HepG2 (cell line): Measurements from ENCODE around the gene ARHGEF39. TPM values are rescaled to one million over a fixed set of nuclear protein-coding genes. Genes with fewer than 3 reads are reported as not detected.

Source experiments
- ARNT2 ChIP-seq: sonication (generic); formaldehyde crosslinking; IDR thresholded peaks from 2 replicates; pipeline ENCODE4 v1.8.0; 2022; ENCODE audit warnings: mild to moderate bottlenecking, low read depth, missing genetic modification reagents, moderate library complexity
- ATAD3A ChIP-seq: sonication (generic); formaldehyde crosslinking; IDR thresholded peaks from 2 replicates; pipeline ENCODE4 v1.4.0; 2020; ENCODE audit warnings: missing genetic modification reagents
- CHCHD3 ChIP-seq: sonication (generic); formaldehyde crosslinking; IDR thresholded peaks from 2 replicates; pipeline ENCODE4 v1.8.0; 2022; ENCODE audit warnings: mild to moderate bottlenecking, missing genetic modification reagents, moderate library complexity
- CHD2 ChIP-seq: IDR thresholded peaks from 2 replicates; pipeline ENCODE4 v1.6.1; 2011; ENCODE audit warnings: low read depth, low read length, improper control_type of control experiment
- CSRNP1 ChIP-seq: sonication (generic); formaldehyde crosslinking; IDR thresholded peaks from 2 replicates; pipeline ENCODE4 v1.8.1; 2023; ENCODE audit warnings: mild to moderate bottlenecking, missing genetic modification reagents
- DNMT3B ChIP-seq: conservative IDR thresholded peaks from 2 replicates; pipeline ENCODE4 v1.6.1; 2016; ENCODE audit warnings: missing biosample characterization, control low read depth
- ELF3 ChIP-seq: IDR thresholded peaks from 2 replicates; pipeline ENCODE4 v1.6.1; 2016; ENCODE audit warnings: missing genetic modification reagents, missing compliant biosample characterization
- HBP1 ChIP-seq: IDR thresholded peaks from 2 replicates; pipeline ENCODE4 v1.6.1; 2016; ENCODE audit warnings: low read depth, control low read depth
- KLF11 ChIP-seq: IDR thresholded peaks from 2 replicates; pipeline ENCODE4 v1.6.1; 2016; ENCODE audit warnings: missing compliant biosample characterization
- MLX ChIP-seq: IDR thresholded peaks from 2 replicates; pipeline ENCODE4 v1.6.1; 2016
- NONO ChIP-seq, 2 experiments: fragments of 450-650 bp in 1 of 2; sonication (generic) in 1 of 2; formaldehyde crosslinking in 1 of 2; IDR thresholded peaks in 1 of 2; conservative IDR thresholded peaks in 1 of 2; 2 replicates each; pipeline versions ENCODE4 v1.6.1 to v1.8.0; 2017 to 2022; ENCODE audit warnings: mild to moderate bottlenecking in 1 of 2, missing genetic modification reagents in 1 of 2, moderate library complexity in 1 of 2
- NPAS2 ChIP-seq: sonication (generic); formaldehyde crosslinking; IDR thresholded peaks from 2 replicates; pipeline ENCODE4 v1.8.0; 2022; ENCODE audit warnings: mild to moderate bottlenecking, missing genetic modification reagents, borderline replicate concordance
- RFX1 ChIP-seq: fragments of 450-650 bp; IDR thresholded peaks from 2 replicates; pipeline ENCODE4 v1.6.1; 2017
- SALL1 ChIP-seq: sonication (generic); formaldehyde crosslinking; IDR thresholded peaks from 2 replicates; pipeline ENCODE4 v1.8.0; 2022; ENCODE audit warnings: mild to moderate bottlenecking, missing genetic modification reagents
- SIN3A ChIP-seq: IDR thresholded peaks from 2 replicates; pipeline ENCODE4 v1.6.1; 2011; ENCODE audit warnings: low read depth, mild to moderate bottlenecking, control low read depth, low read length, borderline replicate concordance
- SSRP1 ChIP-seq: IDR thresholded peaks from 2 replicates; pipeline ENCODE4 v1.6.1; 2016; ENCODE audit warnings: control low read depth
- ZFX ChIP-seq: sonication (generic); formaldehyde crosslinking; IDR thresholded peaks from 2 replicates; pipeline ENCODE4 v1.4.0; 2020; ENCODE audit warnings: mild to moderate bottlenecking, low read depth, missing genetic modification reagents, moderate library complexity
- ZNF10 ChIP-seq: sonication (generic); formaldehyde crosslinking; IDR thresholded peaks from 2 replicates; pipeline ENCODE4 v1.4.0; 2020; ENCODE audit warnings: mild to moderate bottlenecking, low read depth, missing genetic modification reagents, borderline replicate concordance
- ZNF180 ChIP-seq: sonication (generic); formaldehyde crosslinking; IDR thresholded peaks from 2 replicates; pipeline ENCODE4 v1.4.0; 2020; ENCODE audit warnings: low read depth, missing genetic modification reagents, borderline replicate concordance
- ZNF225 ChIP-seq: sonication (generic); formaldehyde crosslinking; IDR thresholded peaks from 2 replicates; pipeline ENCODE4 v1.4.0; 2020; ENCODE audit warnings: mild to moderate bottlenecking, missing genetic modification reagents
- ZNF234 ChIP-seq: sonication (generic); formaldehyde crosslinking; conservative IDR thresholded peaks from 2 replicates; pipeline ENCODE4 v1.5.1; 2020; ENCODE audit warnings: mild to moderate bottlenecking, missing genetic modification reagents
- ZNF33B ChIP-seq: sonication (generic); formaldehyde crosslinking; IDR thresholded peaks from 2 replicates; pipeline ENCODE4 v1.5.1; 2020; ENCODE audit warnings: mild to moderate bottlenecking, missing genetic modification reagents
- ZNF513 ChIP-seq: sonication (generic); formaldehyde crosslinking; conservative IDR thresholded peaks from 2 replicates; pipeline ENCODE4 v1.5.0; 2020; ENCODE audit warnings: missing genetic modification reagents
- ZNF703 ChIP-seq: sonication (generic); formaldehyde crosslinking; IDR thresholded peaks from 2 replicates; pipeline ENCODE4 v1.5.1; 2020; ENCODE audit warnings: missing genetic modification reagents, mild to moderate bottlenecking, moderate library complexity, borderline replicate concordance
- ZNF720 ChIP-seq: sonication (generic); formaldehyde crosslinking; IDR thresholded peaks from 2 replicates; pipeline ENCODE4 v1.4.0; 2020; ENCODE audit warnings: missing genetic modification reagents
- ZNF781 ChIP-seq: sonication (generic); formaldehyde crosslinking; IDR thresholded peaks from 2 replicates; pipeline ENCODE4 v1.5.1; 2020; ENCODE audit warnings: borderline replicate concordance, mild to moderate bottlenecking, missing genetic modification reagents; ENCODE audit errors: not compliant biosample characterization
- ZSCAN22 ChIP-seq: sonication (generic); formaldehyde crosslinking; IDR thresholded peaks from 2 replicates; pipeline ENCODE4 v1.4.0; 2020; ENCODE audit warnings: mild to moderate bottlenecking, missing genetic modification reagents
- polyA plus RNA-seq, 8 experiments: library from polyadenylated mRNA; depleted of rRNA in 3 of 8; stranded (reverse) in 7 of 8; unstranded in 1 of 8; fragments of >200 nt; fragmentation: Illumina TruSeq in 4 of 8; extraction: Trizol in 4 of 8; gene quantifications; 2 replicates each; pipeline versions ENCODE4 v1.2.1 to v1.2.3, GENCODE V29; 2011 to 2016; ENCODE audit warnings: low read depth in 4 of 8, missing spikeins in 1 of 8, mixed read lengths in 1 of 8; ENCODE audit not compliant: insufficient read depth in 1 of 8
- total RNA-seq, 5 experiments: library from RNA; depleted of rRNA; stranded (reverse); fragments of >200 nt; fragmentation: Illumina TruSeq; extraction: Trizol; gene quantifications; 2 replicates each; pipeline ENCODE4 v1.2.3, GENCODE V29; 2016; ENCODE audit warnings: low read depth in 1 of 5

Gene ARHGEF39
- total and polyA plus RNA-seq, 2 of the 13 experiments (the other 11 are each of a cell fraction or from before 2014, with no cell fraction given) = 11.2 to 12.3 TPM

GRCh38 chr9:35669331-35670145, 4.5 kb upstream of the ARHGEF39 start (continued):
- TF ChIP-seq SIN3A = no peak
- no peak for TF ChIP-seq ZFX
- no peak for TF ChIP-seq NPAS2 (CRISPR knock-in tag)
- TF ChIP-seq ZNF33B (CRISPR knock-in tag) = no peak; the same call in 1 of the 2 replicates
- TF ChIP-seq KLF11 (CRISPR knock-in tag) = no peak
- TF ChIP-seq DNMT3B (CRISPR knock-in tag) = no peak; the same call in 1 of the 2 replicates
- TF ChIP-seq CHD2 = no peak
- no peak for TF ChIP-seq ZNF180
- TF ChIP-seq ZNF513 (CRISPR knock-in tag) = no peak
- no peak for TF ChIP-seq ZNF720 (CRISPR knock-in tag)
- no peak for TF ChIP-seq HBP1 (CRISPR knock-in tag)
- TF ChIP-seq SSRP1 (CRISPR knock-in tag) = no peak
- TF ChIP-seq ZNF703 (CRISPR knock-in tag) = no peak
- TF ChIP-seq ZNF781 = no peak
- no peak for TF ChIP-seq ZSCAN22 (CRISPR knock-in tag)
- no peak for TF ChIP-seq ATAD3A (CRISPR knock-in tag)
- no peak for TF ChIP-seq ZNF10 (CRISPR knock-in tag)
- TF ChIP-seq SALL1 = peak; percentile 83
- no peak for TF ChIP-seq RFX1
- no peak for TF ChIP-seq MLX (CRISPR knock-in tag)
- no peak for TF ChIP-seq ZNF234 (CRISPR knock-in tag)
- TF ChIP-seq ZNF225 (CRISPR knock-in tag) = no peak
- TF ChIP-seq CSRNP1 = no peak
- no peak for TF ChIP-seq NONO (IDR thresholded peaks at IDR 0.05)
- TF ChIP-seq NONO (CRISPR knock-in tag; conservative IDR thresholded peaks at IDR 0.05) = 0 out of 2 replicates have a peak, but pooled peaks have one; percentile 39
- no peak for TF ChIP-seq CHCHD3 (CRISPR knock-in tag)
- TF ChIP-seq ARNT2 = no peak
- TF ChIP-seq ELF3 (CRISPR knock-in tag) = peak; percentile 61
